Measurements from ENCODE around the gene TREX2. TPM values are rescaled to one million over a fixed set of nuclear protein-coding genes. Genes with fewer than 3 reads are reported as not detected.

Gene TREX2
- total and polyA plus RNA-seq, 10 of the 15 experiments (the other 5 are each of a cell fraction or from before 2014, with no cell fraction given): 0.09 to 0.97 (median 0.60) TPM; not detected in 3

- no TSS peak for BruUV-seq (replicated peaks)
- no peak for FAIRE-seq
- no peak overlapping the region for H2AFZ ChIP-seq (ENCODE audit: control insufficient read depth, low read depth, low read length)
Measured at GRCh38 chrX:153407736-153408135, 38.1 kb downstream of the TREX2 start.

More at GRCh38 chrX:153407736-153408135, 38.1 kb downstream of the TREX2 start:
- no peak overlapping the region for H3K4me2 ChIP-seq (ENCODE audit: control insufficient read depth, insufficient read depth)
- DNase-seq (ENCODE audit: low read depth, low spot score): no peak
- H4K20me1 ChIP-seq (ENCODE audit: control insufficient read depth, insufficient read depth): no peaks in the 10 kb centered on the region
- H3K4me1 ChIP-seq (ENCODE audit: control insufficient read depth, insufficient read depth, low read length): no peaks in the 10 kb centered on the region
- intact Hi-C loops (cut with micrococcal nuclease; ENCODE audit: unreplicated experiment) (no loop called here), in situ Hi-C loops (cut with MboI) (no loop called here)
- no peak overlapping the region for H3K9ac ChIP-seq (ENCODE audit: control insufficient read depth, insufficient read depth, low read length)
- ChIA-PET POLR2A (no interaction called here), CTCF (no interaction called here), RAD21 (ENCODE audit: unreplicated experiment) (no interaction called here), SMC1A (ENCODE audit: uncharacterized antibody, unreplicated experiment) (no interaction called here)
- 42% methylated on average over 3 of the region's 3 CpGs for WGBS (ENCODE audit: insufficient coverage, insufficient replicate concordance, low lambda C conversion rate, missing lambda C conversion rate)
- no peaks in the 10 kb centered on the region; the same call in 2 of the 3 replicates for H3K9me3 ChIP-seq (replicated peaks; ENCODE audit: control insufficient read depth, insufficient read depth, low read length)
- ATAC-seq: no peak
- no peak overlapping the region for H3K4me3 ChIP-seq
- TF ChIP-seq ZNF384 (IDR thresholded peaks at IDR 0.05; ENCODE audit: borderline replicate concordance, low read depth, low read length): no peak
- TF ChIP-seq E2F4 (IDR thresholded peaks at IDR 0.05; ENCODE audit: low read depth, low read length): no peak
- no peak for TF ChIP-seq TCF7 (IDR thresholded peaks at IDR 0.05; ENCODE audit: borderline replicate concordance)
- no peak for TF ChIP-seq MEF2B (IDR thresholded peaks at IDR 0.05; ENCODE audit: partially characterized antibody, poor library complexity, severe bottlenecking)
- no peak for TF ChIP-seq TBL1XR1 (IDR thresholded peaks at IDR 0.05; ENCODE audit: low read depth, low read length)
- no peak for TF ChIP-seq CEBPZ (IDR thresholded peaks at IDR 0.05; ENCODE audit: low read depth, low read length)
- no peak for TF ChIP-seq MTA2 (IDR thresholded peaks at IDR 0.05; ENCODE audit: low read depth)
- TF ChIP-seq E4F1 (IDR thresholded peaks at IDR 0.05; ENCODE audit: borderline replicate concordance, partially characterized antibody): no peak
- TF ChIP-seq PAX8 (IDR thresholded peaks at IDR 0.05): no peak
- no peak for TF ChIP-seq EGR1 (IDR thresholded peaks at IDR 0.05; ENCODE audit: borderline replicate concordance in 1 of 2, low read depth in 2 of 2, low read length in 2 of 2)
- TF ChIP-seq RAD21 (IDR thresholded peaks at IDR 0.05; ENCODE audit: insufficient read depth, low read depth, low read length): no peak
- TF ChIP-seq ZZZ3 (IDR thresholded peaks at IDR 0.05; ENCODE audit: control insufficient read depth, insufficient read length, low read depth): no peak
- TF ChIP-seq E2F8 (IDR thresholded peaks at IDR 0.05; ENCODE audit: low read depth, partially characterized antibody): no peak
- no peak for TF ChIP-seq BACH1 (IDR thresholded peaks at IDR 0.05; ENCODE audit: borderline replicate concordance)
- no peak for TF ChIP-seq MTA3 (IDR thresholded peaks at IDR 0.05; ENCODE audit: borderline replicate concordance, low read length)
- no peak for TF ChIP-seq SMARCA5 (IDR thresholded peaks at IDR 0.05)
- no peaks in the 10 kb centered on the region for H3K36me3 ChIP-seq (ENCODE audit: control insufficient read depth in 2 of 2, insufficient read depth in 2 of 2, low read length in 1 of 2)
- H3K27me3 ChIP-seq (replicated peaks in 1 of 2; ENCODE audit: control insufficient read depth in 2 of 2, insufficient read depth in 2 of 2, low read length in 1 of 2): no peaks in the 10 kb centered on the region
- no peaks in the 10 kb centered on the region for H3K79me2 ChIP-seq (ENCODE audit: control insufficient read depth, insufficient read depth, low read length)
- H3K27ac ChIP-seq (ENCODE audit: control insufficient read depth, insufficient read depth): no peak overlapping the region
